ENCODE results near the gene NUDT13. TPM values are rescaled to one million over a fixed set of nuclear protein-coding genes. Genes with fewer than 3 reads are reported as not detected.
A peak's percentile ranks its signal among the peaks of the same experiment; 100 is the strongest.

NUDT13 gene
- total and polyA plus RNA-seq, 9 of the 15 experiments (the other 6 are each of a cell fraction or from before 2014, with no cell fraction given) = 4.7 to 11.1 (median 5.6) TPM

GRCh38 chr10:73156054-73156453 lies 45.8 kb downstream of the NUDT13 start:
- Histone ChIP-seq H3K79me2 (ENCODE audit: control insufficient read depth, insufficient read depth, low read length) (peaks cover 21% of the 10 kb centered on the region), H3K4me1 (replicated peaks in 1 of 2; ENCODE audit: control insufficient read depth in 2 of 2, insufficient read depth in 2 of 2, low read length in 2 of 2) (no peaks in the 10 kb centered on the region; a peak in 1 of 5 replicates), H3K4me3 (no peak overlapping the region)

More at GRCh38 chr10:73156054-73156453, 45.8 kb downstream of the NUDT13 start:
- ATAC-seq (no peak), DNase-seq (ENCODE audit: extremely low read depth in 1 of 4, low spot score in 3 of 4) (peak in 1 of 4 experiments; percentile 3), FAIRE-seq (no peak)
- no peaks in the 10 kb centered on the region for H3K9me3 ChIP-seq (replicated peaks; ENCODE audit: control insufficient read depth, insufficient read depth, low read depth, low read length)
- H3K4me2 ChIP-seq (ENCODE audit: insufficient read depth, low read length) = no peak overlapping the region
- 97% methylated on average over 3 of the region's 3 CpGs for WGBS (ENCODE audit: insufficient coverage, low coverage, missing lambda C conversion rate)
- H3K36me3 ChIP-seq (ENCODE audit: control insufficient read depth, insufficient read depth, low read length) = peaks cover 74% of the 10 kb centered on the region
- TF ChIP-seq, protein P1, sequence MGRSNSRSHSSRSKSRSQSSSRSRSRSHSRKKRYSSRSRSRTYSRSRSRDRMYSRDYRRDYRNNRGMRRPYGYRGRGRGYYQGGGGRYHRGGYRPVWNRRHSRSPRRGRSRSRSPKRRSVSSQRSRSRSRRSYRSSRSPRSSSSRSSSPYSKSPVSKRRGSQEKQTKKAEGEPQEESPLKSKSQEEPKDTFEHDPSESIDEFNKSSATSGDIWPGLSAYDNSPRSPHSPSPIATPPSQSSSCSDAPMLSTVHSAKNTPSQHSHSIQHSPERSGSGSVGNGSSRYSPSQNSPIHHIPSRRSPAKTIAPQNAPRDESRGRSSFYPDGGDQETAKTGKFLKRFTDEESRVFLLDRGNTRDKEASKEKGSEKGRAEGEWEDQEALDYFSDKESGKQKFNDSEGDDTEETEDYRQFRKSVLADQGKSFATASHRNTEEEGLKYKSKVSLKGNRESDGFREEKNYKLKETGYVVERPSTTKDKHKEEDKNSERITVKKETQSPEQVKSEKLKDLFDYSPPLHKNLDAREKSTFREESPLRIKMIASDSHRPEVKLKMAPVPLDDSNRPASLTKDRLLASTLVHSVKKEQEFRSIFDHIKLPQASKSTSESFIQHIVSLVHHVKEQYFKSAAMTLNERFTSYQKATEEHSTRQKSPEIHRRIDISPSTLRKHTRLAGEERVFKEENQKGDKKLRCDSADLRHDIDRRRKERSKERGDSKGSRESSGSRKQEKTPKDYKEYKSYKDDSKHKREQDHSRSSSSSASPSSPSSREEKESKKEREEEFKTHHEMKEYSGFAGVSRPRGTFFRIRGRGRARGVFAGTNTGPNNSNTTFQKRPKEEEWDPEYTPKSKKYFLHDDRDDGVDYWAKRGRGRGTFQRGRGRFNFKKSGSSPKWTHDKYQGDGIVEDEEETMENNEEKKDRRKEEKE (IDR thresholded peaks at IDR 0.05; ENCODE audit: borderline replicate concordance in 1 of 2, control insufficient read depth in 1 of 2, low read depth in 2 of 2, low read length in 1 of 2) = no peak
- TF ChIP-seq ZFX (CRISPR knock-in tag; IDR thresholded peaks at IDR 0.05) (no peak), MTA2 (IDR thresholded peaks at IDR 0.05; ENCODE audit: low read depth) (no peak), ARHGAP35 (IDR thresholded peaks at IDR 0.05; ENCODE audit: partially characterized antibody) (no peak), EP300 (IDR thresholded peaks at IDR 0.05; ENCODE audit: low read length) (no peak), FUS (optimal IDR thresholded peaks at IDR 0.05; ENCODE audit: low read depth, low read length) (no peak), ZNF3 (CRISPR knock-in tag; IDR thresholded peaks at IDR 0.05) (no peak), PTBP1 (IDR thresholded peaks at IDR 0.05; ENCODE audit: low read depth, low read length) (no peak)
- no peak overlapping the region for H2AFZ ChIP-seq (ENCODE audit: low read depth, low read length)
- POLR2A ChIA-PET = interaction anchor here (1.1 to 2.3 kb wide), 3 partner anchors 11 to 21 kb away, joined by 4 to 7 read pairs (median 5); partner anchors contain the start of genes ECD and FAM149B1
- intact Hi-C loops (cut with micrococcal nuclease) = loop anchor here (5.0 kb wide), 1 partner anchor 794 kb away; no protein-coding TSS in a partner anchor
- in situ Hi-C loops (cut with MboI) = no loop called here
- no peaks in the 10 kb centered on the region for H4K20me1 ChIP-seq (replicated peaks; ENCODE audit: control insufficient read depth, insufficient read depth, low read length)
- H3K27me3 ChIP-seq (ENCODE audit: control insufficient read depth in 2 of 2, insufficient read depth in 2 of 2, low read length in 2 of 2) = no peaks in the 10 kb centered on the region
- H3K9ac ChIP-seq (ENCODE audit: insufficient read depth in 1 of 2, low read depth in 2 of 2, low read length in 2 of 2) = no peak overlapping the region
- no TSS peak for BruUV-seq (replicated peaks)
- H3K27ac ChIP-seq (ENCODE audit: extremely low read depth, low read depth, low read length) = no peak overlapping the region
- no peaks in the 10 kb centered on the region for H3K9me1 ChIP-seq (ENCODE audit: control insufficient read depth, insufficient read depth, low read length)
- CTCF ChIA-PET (ENCODE audit: low intra/inter-chr PET ratio) = interaction anchor here (0.6 kb wide), 1 partner anchor 53 kb away, joined by 5 read pairs; no protein-coding TSS in a partner anchor

All from K562 (cell line).